Activated T-helper 1 cell treated with anti-CD3 and anti-CD28 coated beads, Interleukin-12 subunit alpha, Interleukin-12 subunit beta, Interleukin-2, Interleukin-4 antibody, amounts not matched to agents 30 ng/mL and 10 ng/mL and 1 ng/mL, durations not matched to agents 14 hours and 24 hours and 36 hours (primary cell): ENCODE data around the gene MYO1F. TPM values are rescaled to one million over a fixed set of nuclear protein-coding genes. Genes with fewer than 3 reads are reported as not detected.

ENCODE experiments used
- DNase-seq: peaks from one replicate; pipeline ENCODE4 v3.0.0; 2021; ENCODE audit warnings: low spot score
- H3K27ac Mint-ChIP-seq: one replicate; pipeline ENCODE4 v1.8.0; 2021; ENCODE audit warnings: mild to moderate bottlenecking, mixed read lengths
- H3K27me3 Mint-ChIP-seq: one replicate; pipeline ENCODE4 v1.8.0; 2022; ENCODE audit warnings: mild to moderate bottlenecking, moderate library complexity, mixed read lengths; ENCODE audit not compliant: insufficient read depth
- H3K36me3 Mint-ChIP-seq: one replicate; pipeline ENCODE4 v1.8.0; 2021; ENCODE audit warnings: low read depth, mixed read lengths
- H3K4me1 Mint-ChIP-seq: one replicate; pipeline ENCODE4 v1.8.0; 2021; ENCODE audit warnings: low read depth, mixed read lengths
- H3K4me3 Mint-ChIP-seq: one replicate; pipeline ENCODE4 v1.8.0; 2021; ENCODE audit warnings: mild to moderate bottlenecking, moderate library complexity, mixed read lengths
- H3K9me3 Mint-ChIP-seq: one replicate; pipeline ENCODE4 v1.8.0; 2021; ENCODE audit warnings: mixed read lengths
- intact Hi-C: fragments of 100-400 bp; cut with micrococcal nuclease; formaldehyde crosslinking; loops from one replicate; pipeline ENCODE4 v1.15.1; 2024
- total RNA-seq: library from RNA; stranded (reverse); gene quantifications from 2 replicates; pipeline ENCODE4 v1.2.3, GENCODE V29; 2022

The MYO1F gene
- total RNA-seq, 1 donor from 2014 or later, result 50.9 TPM

DNA sequence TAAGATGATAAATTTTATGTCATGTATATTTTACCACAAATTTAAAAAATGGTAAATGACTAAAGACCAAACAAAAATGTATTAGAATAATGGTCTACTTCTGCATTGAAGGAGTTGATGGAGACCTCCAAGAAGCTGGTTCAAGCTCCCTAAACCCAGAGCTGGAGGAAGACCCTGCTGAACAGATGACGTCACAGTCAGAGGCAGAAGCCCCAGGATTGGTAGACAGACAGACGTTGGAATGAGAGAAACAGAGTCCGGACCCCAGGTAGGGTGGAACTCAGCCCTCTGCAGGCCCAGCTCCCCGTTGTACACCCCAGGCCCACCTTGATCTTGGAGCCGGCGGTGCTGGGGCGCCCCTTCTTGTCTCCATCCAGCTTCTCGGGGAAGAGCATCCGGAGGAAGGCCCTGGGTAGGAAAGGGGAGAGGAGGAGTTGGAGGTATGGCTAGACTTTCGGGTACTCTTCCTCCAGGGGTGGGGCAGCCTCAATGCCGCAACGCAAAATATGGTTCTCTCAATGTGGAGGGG, 37.6 kb downstream of the MYO1F start:
- Mint-ChIP-seq H3K9me3 (no peaks in the 10 kb centered on the region), H3K36me3 (peaks cover 32% of the 10 kb centered on the region), H3K4me1 (no peaks in the 10 kb centered on the region), H3K27ac (no peak overlapping the region), H3K27me3 (no peaks in the 10 kb centered on the region), H3K4me3 (no peak overlapping the region)
- intact Hi-C loops, result no loop called here
- DNase-seq, result no peak

DNA sequence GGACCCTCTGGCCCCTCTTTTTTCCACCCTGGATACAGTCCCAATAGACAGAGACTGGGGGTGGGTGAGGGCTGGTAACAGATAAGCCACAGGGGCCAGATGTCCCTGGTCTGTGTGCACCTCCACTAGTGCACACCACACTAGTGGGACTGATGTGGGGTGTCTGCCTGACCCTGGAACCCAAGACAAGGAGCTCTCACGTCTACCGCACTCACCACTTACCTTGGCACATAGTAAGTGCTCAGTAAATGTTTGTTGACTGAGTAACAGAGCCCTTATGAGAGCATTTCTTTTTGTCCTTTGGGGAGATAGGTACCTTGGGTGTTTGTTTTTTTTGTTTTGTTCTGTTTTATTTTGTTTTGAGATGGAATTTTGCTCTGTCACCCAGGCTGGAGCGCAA, 40.1 kb downstream of the MYO1F start:
- no peak for DNase-seq
- peaks cover 35% of the 10 kb centered on the region for H3K36me3 Mint-ChIP-seq
- no peaks in the 10 kb centered on the region for H3K4me1 Mint-ChIP-seq
- H3K9me3 Mint-ChIP-seq, result no peaks in the 10 kb centered on the region
- H3K4me3 Mint-ChIP-seq, result no peak overlapping the region
- intact Hi-C loops, result no loop called here
- H3K27ac Mint-ChIP-seq, result peak overlapping the region; percentile 12
- no peaks in the 10 kb centered on the region for H3K27me3 Mint-ChIP-seq

DNA sequence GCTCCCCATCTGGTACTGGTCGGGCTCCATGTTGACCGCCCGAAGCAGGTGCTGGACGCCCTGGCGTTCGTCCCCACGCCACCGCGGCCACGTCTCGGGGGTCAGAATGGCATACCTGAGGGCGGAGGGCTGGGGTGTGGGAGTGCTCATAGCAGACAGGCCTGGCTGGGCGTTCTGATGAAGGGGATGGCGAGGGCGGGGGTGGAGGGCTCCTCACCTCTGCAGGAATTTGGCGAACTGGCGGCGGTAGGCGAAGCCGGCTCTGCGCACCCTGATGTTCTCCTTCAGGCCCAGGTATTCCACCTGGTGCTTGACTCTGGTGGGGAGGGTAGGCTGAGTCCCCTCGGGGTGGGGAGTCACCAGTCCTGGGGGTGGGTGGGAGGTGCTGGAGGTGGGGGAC, 41.0 kb downstream of the MYO1F start:
- no peaks in the 10 kb centered on the region for H3K9me3 Mint-ChIP-seq
- intact Hi-C loops, result no loop called here
- H3K27me3 Mint-ChIP-seq, result no peaks in the 10 kb centered on the region
- no peak overlapping the region for H3K4me3 Mint-ChIP-seq
- no peaks in the 10 kb centered on the region for H3K4me1 Mint-ChIP-seq
- no peak overlapping the region for H3K27ac Mint-ChIP-seq
- peaks cover 38% of the 10 kb centered on the region for H3K36me3 Mint-ChIP-seq
- no peak for DNase-seq

DNA sequence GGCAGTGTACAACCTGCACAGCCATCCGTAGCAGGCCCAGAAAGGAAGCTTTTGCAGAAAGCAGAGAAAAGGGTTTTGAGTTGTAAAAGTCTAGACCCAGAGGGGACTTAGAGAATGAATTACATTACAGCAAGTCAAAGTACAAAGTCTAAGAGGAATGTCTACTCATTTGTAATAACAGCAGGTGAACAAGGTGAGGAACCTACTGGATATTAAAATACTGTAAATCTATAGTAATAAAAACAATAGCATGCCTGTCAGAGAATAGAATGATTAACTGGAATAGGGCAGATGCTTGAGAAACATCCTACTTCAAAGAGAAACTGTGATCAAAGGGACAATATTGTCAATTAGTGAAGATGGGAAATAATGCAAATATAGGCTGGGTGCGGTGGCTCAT, 45.0 kb downstream of the MYO1F start:
- DNase-seq, result no peak
- Mint-ChIP-seq H3K4me1 (no peaks in the 10 kb centered on the region), H3K27ac (no peak overlapping the region), H3K27me3 (no peaks in the 10 kb centered on the region), H3K4me3 (no peak overlapping the region), H3K9me3 (no peaks in the 10 kb centered on the region), H3K36me3 (peaks cover 47% of the 10 kb centered on the region)
- intact Hi-C loops, result no loop called here

DNA sequence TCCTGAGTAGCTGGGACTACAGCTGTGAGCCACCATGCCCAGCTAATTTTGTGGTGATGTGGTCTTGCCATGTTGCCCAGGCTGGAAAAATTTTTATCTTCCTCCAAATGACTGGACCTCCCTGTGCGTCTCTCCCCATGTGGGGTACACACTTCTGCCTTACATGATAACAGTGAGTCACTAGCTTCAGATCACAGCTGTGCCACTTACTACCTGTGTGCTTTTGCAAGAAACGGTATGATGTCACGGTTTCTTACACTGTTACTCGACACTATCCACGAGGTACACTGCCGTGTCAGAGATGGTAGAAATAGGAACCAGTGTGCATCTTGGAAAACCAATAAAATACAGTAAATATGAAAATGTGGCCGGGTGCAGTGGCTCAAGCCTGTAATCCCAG, 45.8 kb downstream of the MYO1F start:
- H3K36me3 Mint-ChIP-seq, result peaks cover 49% of the 10 kb centered on the region
- H3K27ac Mint-ChIP-seq, result no peak overlapping the region
- no peak for DNase-seq

DNA sequence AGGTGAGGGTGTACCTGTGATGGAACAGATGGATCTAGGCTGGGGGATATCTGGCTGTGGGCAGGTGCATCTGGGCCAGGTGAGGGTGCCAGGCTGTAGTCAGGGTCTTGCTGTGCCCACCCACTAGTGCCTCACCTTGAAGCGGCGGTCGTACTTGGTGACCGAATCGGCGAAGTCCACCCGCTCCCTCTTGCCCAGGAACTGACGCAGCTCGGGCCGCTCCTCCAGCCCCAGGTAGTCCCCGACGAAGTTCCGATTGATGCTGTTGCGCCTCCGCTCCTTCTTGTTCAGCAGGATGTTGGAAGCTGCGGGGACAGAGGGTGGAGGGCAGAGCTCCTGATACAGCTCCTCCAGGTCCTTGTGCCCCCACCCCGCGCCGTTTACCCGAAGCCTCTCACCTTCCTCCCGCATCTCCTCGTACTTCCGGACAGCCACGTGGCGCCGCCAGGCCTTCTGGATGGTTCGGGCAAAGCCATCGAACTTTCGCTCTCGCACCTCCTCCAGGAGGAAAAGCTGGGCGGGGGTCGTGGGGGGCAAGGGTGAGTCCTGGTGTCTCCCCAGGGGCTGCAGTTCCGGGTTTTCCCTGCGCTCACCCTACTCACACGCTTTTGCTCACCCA, 47.1 kb downstream of the MYO1F start:
- H3K9me3 Mint-ChIP-seq, result no peaks in the 10 kb centered on the region
- H3K4me1 Mint-ChIP-seq, result no peaks in the 10 kb centered on the region
- no peak for DNase-seq

More for the DNA sequence above, 45.8 kb downstream of the MYO1F start:
- no peaks in the 10 kb centered on the region for H3K27me3 Mint-ChIP-seq
- no peaks in the 10 kb centered on the region for H3K9me3 Mint-ChIP-seq
- no peak overlapping the region for H3K4me3 Mint-ChIP-seq
- intact Hi-C loops, result no loop called here
- no peaks in the 10 kb centered on the region for H3K4me1 Mint-ChIP-seq

DNA sequence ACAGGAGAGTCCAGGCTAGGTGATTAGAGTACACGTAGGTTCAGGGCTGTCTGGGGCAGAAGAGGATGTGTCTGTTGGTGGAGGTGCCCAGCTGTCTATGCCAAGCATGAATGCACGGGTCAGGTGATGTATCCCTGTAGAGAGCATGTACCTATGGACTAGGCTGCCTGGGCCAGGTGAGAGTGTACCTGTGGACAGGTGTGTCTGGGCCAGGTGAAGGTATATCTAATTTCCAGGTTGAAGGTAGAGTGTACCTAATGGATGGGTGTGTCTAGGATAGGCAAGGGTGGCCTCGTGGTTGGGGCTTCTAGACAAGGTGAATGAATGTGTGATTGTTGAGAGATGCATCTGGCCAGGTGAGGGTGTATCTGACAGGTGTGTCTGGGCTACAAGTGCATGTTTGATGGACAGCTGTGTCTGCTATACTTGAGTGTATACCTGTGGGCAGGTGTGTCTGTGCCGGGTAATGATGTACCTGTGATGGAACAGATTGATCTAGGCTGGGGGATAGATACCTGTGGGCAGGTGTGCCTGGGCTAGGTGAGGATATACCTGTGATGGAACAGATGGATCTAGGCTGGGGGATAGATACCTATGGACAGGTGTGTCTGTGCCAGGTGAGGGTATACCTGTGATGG, 47.8 kb downstream of the MYO1F start:
- intact Hi-C loops, result no loop called here
- Mint-ChIP-seq H3K27me3 (no peaks in the 10 kb centered on the region), H3K36me3 (peaks cover 43% of the 10 kb centered on the region), H3K27ac (no peak overlapping the region), H3K9me3 (no peaks in the 10 kb centered on the region), H3K4me1 (no peaks in the 10 kb centered on the region), H3K4me3 (no peak overlapping the region)
- no peak for DNase-seq

More for the DNA sequence above, 47.1 kb downstream of the MYO1F start:
- Mint-ChIP-seq H3K36me3 (peaks cover 40% of the 10 kb centered on the region), H3K27me3 (no peaks in the 10 kb centered on the region), H3K4me3 (no peak overlapping the region), H3K27ac (no peak overlapping the region)
- intact Hi-C loops, result no loop called here

DNA sequence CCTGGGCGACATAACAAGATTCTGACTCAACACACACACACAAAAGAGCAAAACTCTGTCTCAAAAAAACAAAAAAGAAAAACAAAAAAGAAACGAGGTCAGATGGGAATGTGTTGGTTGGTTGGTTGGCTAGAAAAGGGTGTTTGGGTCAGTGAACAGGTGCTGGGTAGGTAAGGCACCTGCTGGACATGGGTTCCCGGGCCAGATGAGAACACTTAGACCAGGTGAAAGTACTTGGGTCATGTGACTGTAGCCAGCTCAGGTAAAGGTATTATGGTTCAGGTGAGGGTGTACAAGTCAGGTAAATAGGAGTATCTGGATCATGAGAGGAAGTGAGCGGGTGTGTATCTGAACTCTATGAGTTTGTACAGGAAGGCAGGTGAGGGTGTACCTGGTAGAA, 48.7 kb downstream of the MYO1F start:
- Mint-ChIP-seq H3K27me3 (no peaks in the 10 kb centered on the region), H3K27ac (peak overlapping the region; percentile 20), H3K36me3 (peaks cover 41% of the 10 kb centered on the region)

DNA sequence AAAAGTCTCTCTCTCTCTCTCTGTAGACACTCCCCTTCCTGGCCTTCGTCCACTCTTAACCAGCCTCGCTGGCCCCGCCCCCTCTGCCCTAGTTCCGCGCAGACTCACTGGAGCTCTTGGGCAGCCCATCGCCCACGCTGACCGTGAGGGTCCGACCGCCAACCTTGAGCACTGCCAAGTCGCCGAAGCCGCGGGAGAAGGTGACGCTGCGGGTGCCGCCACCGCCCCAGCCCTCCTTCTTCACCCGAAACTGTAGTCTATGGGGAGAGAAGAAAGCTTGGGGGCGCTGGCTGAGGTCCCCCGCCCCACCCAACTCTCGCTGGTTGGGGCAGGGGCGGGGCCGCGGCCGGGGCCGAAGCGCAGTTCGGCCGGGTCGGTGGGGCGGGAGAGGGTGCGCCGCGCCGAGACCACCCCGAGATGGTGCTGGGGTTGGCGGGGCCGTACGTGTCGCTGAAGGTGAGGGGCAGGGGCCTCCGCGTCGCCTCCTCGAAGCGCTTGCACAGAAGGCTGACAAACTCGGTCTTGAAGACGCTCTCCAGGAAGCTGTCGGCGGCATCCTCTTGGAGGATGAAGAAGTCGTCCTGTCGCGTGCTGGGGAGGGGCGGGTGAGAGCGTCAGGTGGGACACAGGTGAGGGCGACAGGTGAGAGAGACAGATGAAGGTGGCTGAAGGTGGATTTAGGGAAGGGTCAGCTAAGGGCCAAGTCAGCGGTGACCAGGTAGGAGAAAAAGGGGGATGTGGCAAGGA, 50.7 kb downstream of the MYO1F start:
- Mint-ChIP-seq H3K9me3 (no peaks in the 10 kb centered on the region), H3K4me3 (no peak overlapping the region), H3K36me3 (peaks cover 38% of the 10 kb centered on the region), H3K4me1 (no peaks in the 10 kb centered on the region), H3K27ac (no peak overlapping the region), H3K27me3 (no peaks in the 10 kb centered on the region)
- intact Hi-C loops, result no loop called here
- DNase-seq, result no peak

More for the DNA sequence above, 48.7 kb downstream of the MYO1F start:
- no peak for DNase-seq
- H3K4me1 Mint-ChIP-seq, result no peaks in the 10 kb centered on the region
- H3K4me3 Mint-ChIP-seq, result no peak overlapping the region
- intact Hi-C loops, result no loop called here
- no peaks in the 10 kb centered on the region for H3K9me3 Mint-ChIP-seq

DNA sequence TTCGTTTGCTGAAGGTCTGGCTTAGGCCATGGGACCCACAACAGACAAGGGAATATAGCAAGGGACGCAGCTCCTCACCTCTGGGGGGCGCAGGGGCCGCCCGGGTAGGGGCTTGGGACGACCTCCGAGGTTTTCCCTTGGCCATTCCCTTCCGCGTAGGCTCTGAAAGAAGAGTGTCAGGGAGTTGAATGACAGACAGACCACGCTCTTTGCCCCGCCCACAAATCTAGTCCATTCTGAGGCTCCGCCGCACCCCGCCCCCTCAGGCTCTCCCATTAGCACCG, 51.9 kb downstream of the MYO1F start:
- peaks cover 42% of the 10 kb centered on the region for H3K36me3 Mint-ChIP-seq
- intact Hi-C loops, result no loop called here
- no peaks in the 10 kb centered on the region for H3K27me3 Mint-ChIP-seq
- no peak overlapping the region for H3K27ac Mint-ChIP-seq
- H3K9me3 Mint-ChIP-seq, result no peaks in the 10 kb centered on the region
- no peak overlapping the region for H3K4me3 Mint-ChIP-seq
- DNase-seq, result no peak
- H3K4me1 Mint-ChIP-seq, result no peaks in the 10 kb centered on the region

DNA sequence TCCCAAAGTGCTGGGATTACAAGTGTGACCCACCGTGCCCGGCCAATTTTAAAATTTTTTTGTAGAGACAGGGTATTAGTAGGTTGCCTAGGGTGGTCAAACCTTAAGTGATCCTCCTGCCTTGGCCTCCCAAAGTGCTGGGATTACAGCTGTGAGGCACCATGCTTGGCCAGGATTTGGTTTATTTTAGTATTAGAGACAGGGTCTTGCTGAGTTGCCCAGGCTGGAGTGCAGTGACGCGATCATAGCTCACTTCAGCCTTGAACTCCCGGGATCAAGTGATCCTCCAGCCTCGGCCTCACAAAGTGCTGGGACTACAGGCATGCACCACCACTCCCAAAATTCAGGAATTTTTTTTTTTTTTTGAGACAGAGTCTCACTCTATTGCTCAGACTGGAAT, 57.9 kb downstream of the MYO1F start:
- Mint-ChIP-seq H3K36me3 (peaks cover 17% of the 10 kb centered on the region), H3K4me1 (peaks cover 36% of the 10 kb centered on the region), H3K4me3 (no peak overlapping the region), H3K27ac (no peak overlapping the region), H3K27me3 (no peaks in the 10 kb centered on the region), H3K9me3 (no peaks in the 10 kb centered on the region)
- no peak for DNase-seq
- intact Hi-C loops, result loop anchor here (10.0 kb wide), 1 partner anchor 575 kb away; the partner anchor contains the start of gene TIMM44

DNA sequence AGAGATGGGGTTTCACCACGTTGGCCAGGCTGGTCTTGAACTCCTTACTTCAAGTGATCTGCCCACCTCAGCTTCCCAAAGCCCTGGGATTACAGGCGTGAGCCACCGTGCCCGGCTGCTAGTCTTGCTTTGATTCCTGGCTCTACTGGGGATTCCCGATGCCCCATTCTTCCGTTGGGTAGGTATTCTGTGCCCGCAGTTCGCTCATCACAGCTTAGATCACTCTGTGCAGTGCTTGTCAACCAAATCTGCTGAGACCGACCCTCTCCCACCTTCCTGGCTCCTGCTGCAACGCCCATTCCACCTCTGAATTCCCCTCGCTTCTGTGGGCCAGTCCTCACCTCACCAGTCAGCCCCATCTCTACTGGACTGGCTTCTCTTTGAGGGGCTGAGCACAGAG, 58.7 kb downstream of the MYO1F start:
- H3K27me3 Mint-ChIP-seq, result no peaks in the 10 kb centered on the region
- peaks cover 41% of the 10 kb centered on the region for H3K4me1 Mint-ChIP-seq
- no peak for DNase-seq
- peak overlapping the region; percentile 57 for H3K4me3 Mint-ChIP-seq
- intact Hi-C loops, result loop anchor here (10.0 kb wide), 1 partner anchor 574 kb away; the partner anchor contains the start of gene TIMM44
- peaks cover 17% of the 10 kb centered on the region for H3K36me3 Mint-ChIP-seq
- H3K9me3 Mint-ChIP-seq, result no peaks in the 10 kb centered on the region
- H3K27ac Mint-ChIP-seq, result peak overlapping the region; percentile 96
